GM21423 (cell line): ENCODE results near the gene RABGAP1L.
A peak's percentile ranks its signal among the peaks of the same experiment; 100 is the strongest.
"Not testable (repeated sequence)": the region's sequence is repeated elsewhere in the genome, so short reads cannot be mapped to it uniquely, and the experiment has no call there.

ENCODE experiments used
- ATAC-seq: cut with Tn5 transposase; IDR thresholded peaks from one replicate; pipeline ENCODE4 v1.9.1; 2021; ENCODE audit warnings: mild to moderate bottlenecking, moderate library complexity; ENCODE audit not compliant: unreplicated experiment

Gene RABGAP1L

DNA sequence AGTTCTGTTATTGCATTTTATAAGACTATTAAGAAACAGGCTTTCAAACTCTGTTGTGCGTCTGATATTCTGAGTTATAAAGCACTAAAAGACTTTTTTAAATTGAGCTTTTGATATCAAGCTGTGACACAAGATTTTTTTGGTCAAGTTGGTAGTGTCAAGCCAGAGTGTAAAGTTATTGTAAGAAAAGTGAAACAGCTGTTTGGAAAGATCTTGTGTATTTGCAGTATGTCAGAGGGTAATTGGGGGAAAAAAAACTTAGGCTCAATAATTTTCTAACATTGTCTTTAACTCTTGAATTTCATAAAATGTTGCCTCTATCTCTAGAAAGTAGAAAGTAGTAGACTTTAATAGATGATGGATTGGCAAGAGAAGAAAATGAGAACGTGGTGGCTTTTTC, 844.2 kb downstream of the RABGAP1L start:
- ATAC-seq = no peak

DNA sequence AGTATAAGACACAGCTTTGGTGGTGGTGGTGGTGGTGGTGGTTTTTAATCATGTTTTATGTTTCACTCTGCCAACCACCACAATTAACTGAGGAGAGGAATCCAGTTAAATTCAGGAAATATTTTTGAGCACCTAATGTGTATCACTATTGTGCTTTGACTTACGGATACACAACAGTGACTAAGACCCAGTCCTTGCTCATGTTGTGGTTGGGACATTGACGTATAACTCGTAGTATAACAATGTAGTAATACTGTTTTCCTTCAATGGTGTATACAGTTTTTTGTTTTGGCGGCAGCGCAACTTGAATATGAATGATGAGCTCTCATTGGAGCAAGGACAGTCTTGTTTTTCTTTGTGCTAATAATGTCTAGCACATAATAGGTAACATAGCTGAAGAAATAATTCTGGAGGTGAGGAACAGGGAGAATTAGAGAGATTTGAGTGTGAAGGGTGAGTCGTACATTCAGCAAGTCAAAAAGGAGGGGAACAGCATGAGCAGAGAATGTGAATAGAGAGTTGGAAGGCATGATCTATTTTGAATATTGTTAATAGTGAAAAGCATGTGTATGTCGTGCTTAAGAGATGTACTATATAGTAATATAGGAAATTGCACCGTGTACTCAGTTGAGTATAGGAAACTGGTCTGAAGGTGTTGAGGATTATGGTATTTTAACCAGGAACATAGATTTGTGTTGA, 845.9 kb downstream of the RABGAP1L start:
- ATAC-seq = no peak

- no peak for ATAC-seq
These were observed 850.2 kb downstream of the RABGAP1L start for GRCh38 chr1:175009532-175009931.

DNA sequence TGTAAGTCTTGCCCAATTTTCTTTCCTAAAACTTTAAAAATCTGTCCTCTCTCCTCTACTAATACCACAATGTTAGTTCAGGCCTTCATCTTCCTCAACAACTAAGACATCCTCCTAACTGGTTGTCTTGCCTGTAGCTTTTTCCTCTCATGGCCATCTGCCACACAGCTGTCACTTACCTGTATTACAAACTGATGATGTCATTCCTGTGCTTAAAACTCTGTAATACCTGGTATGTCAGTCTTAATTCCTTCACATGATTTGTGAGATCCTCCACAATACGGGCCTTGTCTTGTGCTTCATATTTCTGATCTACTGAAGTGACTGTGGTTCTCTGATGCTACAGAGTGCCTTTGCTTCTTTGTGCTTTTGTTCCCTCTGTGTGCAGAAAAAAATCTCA, 854.1 kb downstream of the RABGAP1L start:
- ATAC-seq = no peak

DNA sequence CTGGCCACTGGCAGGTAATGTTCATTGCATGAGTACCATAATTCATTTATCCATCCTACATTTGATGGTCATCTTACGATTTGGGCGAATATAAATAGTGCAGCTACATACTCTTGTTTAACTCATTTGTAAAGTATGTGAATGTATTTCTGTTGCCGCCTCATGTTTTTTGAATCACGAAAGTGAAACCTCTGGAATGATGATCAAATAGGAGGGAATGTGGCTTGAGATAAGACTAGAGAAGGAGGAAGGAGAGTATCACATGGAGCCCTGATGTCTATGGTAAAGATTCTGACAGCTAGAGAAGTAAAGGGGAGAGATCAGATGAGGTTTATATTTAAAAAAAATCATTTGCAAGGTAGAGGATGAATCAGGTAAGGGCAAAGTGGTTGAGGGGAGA, 855.9 kb downstream of the RABGAP1L start:
- no peak for ATAC-seq

DNA sequence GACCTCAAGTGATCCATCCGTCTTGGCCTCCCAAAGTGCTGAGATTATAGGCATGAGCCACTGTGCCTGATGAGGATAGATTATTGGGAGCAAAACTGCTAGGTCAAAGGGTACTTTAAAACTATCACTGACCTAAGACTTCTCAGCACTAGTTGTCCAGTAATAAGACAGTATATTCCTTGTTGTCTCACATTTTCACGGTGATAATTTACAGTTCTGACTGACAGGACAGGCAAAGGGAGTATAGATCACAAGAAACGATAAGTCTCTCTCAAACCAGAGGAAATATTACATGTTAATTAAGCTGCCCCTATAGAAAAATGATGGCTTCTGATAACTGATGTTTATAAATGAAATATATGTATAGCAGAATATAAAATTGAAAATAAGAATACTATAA, 860.2 kb downstream of the RABGAP1L start:
- no peak for ATAC-seq

GRCh38 chr1:175023043-175023921, 864.0 kb downstream of the RABGAP1L start, which contains the start of gene MRPS14:
Gene MRPS14 (minus strand): TSS chr1:175023425. CDS start chr1:175023408, 17 bp downstream.
- peak; percentile 94 for ATAC-seq

DNA sequence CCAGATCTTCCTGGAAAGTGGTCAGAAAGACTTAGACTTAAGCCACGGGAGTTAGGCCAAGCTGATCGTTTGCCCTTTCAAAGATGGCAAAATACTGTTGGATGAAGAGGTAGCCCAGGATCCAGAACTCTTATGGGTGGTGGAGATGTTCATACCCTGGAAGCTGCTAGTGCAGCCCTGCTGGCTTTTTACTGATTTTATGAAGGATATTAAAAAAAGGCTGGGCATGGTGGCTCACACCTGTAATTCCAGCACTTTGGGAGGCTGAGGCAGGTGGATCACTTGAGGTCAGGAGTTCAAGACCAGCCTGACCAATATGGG, 864.6 kb downstream of the RABGAP1L start:
- ATAC-seq = not testable (repeated sequence)

DNA sequence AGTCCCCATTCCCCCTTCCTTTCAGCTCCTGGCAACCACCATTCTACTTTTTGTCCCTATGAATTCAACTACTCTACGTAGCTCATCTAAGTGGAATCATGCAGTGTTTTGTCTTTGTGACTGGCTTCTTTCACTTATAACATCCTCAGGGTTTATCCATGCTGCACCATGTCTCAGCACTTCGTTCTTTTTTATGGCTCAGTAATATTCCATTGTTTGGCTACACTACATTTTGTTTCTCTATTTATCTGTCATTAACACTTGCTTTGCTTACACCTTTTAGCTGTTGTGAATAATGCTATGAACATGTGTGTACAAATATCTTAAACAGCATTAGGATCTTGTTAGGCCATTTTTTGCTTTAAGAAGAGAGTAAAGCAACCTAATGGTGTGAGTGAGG, 865.5 kb downstream of the RABGAP1L start:
- ATAC-seq = no peak

DNA sequence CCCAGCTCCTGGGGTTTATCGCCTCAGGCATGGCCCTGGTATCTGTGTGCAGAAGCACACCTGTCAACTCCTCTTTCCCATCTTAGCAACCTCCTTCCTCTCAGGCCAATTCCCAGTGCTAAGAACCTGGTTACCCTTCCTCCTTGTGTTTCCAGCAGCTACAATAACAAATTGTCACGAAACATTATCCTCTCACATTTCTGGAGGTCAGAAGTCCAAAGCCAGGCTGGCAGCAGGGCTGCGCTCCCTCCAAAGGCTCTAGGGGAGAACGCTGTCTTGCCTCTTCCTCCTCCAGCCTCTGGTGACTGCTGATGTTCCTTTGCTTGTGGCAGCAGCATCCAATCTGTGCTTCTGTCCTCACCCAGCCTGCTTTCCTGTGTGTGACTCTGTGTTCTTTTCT, 874.6 kb downstream of the RABGAP1L start:
- ATAC-seq = no peak

DNA sequence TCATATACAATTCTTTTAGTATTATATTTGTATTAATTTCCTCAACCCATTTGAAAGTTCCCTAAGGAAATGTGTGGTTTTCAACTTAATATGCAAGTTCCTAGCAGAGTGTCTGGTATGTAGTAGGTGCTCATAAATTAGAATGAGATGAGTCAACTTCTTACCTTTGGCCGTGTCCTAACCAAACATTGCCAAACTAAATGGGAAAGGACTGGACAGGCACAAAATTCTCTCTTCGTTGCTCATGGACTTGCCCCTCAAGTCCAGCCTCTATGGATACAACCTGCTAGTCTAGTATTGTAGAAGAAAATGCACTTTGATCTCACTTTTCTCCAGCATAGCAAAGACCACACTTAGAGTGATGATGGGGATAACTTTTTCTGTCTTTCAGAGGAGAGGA, 875.5 kb downstream of the RABGAP1L start:
- ATAC-seq = no peak

DNA sequence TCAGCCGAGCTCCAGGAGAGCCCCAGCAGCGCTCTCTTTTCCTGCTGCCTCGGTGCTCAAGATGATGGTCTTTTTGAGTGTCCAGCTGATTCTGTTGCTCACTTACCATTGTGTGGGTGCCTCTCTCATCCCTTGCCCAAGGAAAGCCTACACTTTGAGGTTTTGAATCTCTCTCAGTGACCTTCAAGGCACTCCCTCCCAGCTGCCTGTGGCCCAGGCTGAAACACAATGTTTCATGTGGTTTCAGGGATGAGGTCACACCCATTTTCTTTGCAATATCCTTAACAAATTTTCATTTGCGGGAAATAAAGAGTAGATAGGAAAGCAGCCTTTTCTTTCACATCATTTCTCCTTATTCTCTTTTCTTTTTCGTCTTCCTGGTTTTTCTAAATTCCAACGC, 876.5 kb downstream of the RABGAP1L start:
- ATAC-seq = no peak

- ATAC-seq = no peak
These were observed 877.2 kb downstream of the RABGAP1L start for GRCh38 chr1:175036476-175036875.

- no peak for ATAC-seq
These were observed 878.1 kb downstream of the RABGAP1L start for GRCh38 chr1:175037416-175037815.

- no peak for ATAC-seq
These were observed 881.1 kb downstream of the RABGAP1L start for GRCh38 chr1:175040324-175040879.

GRCh38 chr1:175042650-175043049, 883.3 kb downstream of the RABGAP1L start:
- no peak for ATAC-seq

DNA sequence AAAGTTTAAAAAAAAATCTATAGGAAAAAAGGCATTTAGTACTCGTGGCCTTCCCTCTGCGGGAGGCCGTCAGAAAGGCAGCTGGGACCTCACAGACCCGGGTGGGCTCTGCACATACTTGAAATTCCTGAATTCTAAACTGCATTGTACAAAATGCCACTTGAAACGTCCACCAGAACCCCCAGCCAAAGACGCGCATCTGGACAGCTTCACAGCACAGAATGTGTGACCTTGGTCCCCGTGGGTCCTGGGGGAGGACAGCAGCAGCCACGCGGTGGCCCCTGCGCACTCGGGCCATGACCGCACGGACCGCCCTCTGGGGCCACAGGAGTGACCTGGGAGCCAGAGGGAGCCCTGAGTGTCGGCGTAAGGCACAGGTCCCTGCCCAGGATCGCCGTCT, 884.5 kb downstream of the RABGAP1L start:
- no peak for ATAC-seq

GRCh38 chr1:175044591-175044990, 885.3 kb downstream of the RABGAP1L start:
- ATAC-seq = not testable (repeated sequence)
